Measurements from ENCODE around the gene ZDHHC18. TPM values are rescaled to one million over a fixed set of nuclear protein-coding genes. Genes with fewer than 3 reads are reported as not detected.

The ZDHHC18 gene, protein sequence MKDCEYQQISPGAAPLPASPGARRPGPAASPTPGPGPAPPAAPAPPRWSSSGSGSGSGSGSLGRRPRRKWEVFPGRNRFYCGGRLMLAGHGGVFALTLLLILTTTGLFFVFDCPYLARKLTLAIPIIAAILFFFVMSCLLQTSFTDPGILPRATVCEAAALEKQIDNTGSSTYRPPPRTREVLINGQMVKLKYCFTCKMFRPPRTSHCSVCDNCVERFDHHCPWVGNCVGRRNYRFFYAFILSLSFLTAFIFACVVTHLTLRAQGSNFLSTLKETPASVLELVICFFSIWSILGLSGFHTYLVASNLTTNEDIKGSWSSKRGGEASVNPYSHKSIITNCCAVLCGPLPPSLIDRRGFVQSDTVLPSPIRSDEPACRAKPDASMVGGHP
- 7.7 and 10.4 TPM in 2 replicates for total RNA-seq

DNA sequence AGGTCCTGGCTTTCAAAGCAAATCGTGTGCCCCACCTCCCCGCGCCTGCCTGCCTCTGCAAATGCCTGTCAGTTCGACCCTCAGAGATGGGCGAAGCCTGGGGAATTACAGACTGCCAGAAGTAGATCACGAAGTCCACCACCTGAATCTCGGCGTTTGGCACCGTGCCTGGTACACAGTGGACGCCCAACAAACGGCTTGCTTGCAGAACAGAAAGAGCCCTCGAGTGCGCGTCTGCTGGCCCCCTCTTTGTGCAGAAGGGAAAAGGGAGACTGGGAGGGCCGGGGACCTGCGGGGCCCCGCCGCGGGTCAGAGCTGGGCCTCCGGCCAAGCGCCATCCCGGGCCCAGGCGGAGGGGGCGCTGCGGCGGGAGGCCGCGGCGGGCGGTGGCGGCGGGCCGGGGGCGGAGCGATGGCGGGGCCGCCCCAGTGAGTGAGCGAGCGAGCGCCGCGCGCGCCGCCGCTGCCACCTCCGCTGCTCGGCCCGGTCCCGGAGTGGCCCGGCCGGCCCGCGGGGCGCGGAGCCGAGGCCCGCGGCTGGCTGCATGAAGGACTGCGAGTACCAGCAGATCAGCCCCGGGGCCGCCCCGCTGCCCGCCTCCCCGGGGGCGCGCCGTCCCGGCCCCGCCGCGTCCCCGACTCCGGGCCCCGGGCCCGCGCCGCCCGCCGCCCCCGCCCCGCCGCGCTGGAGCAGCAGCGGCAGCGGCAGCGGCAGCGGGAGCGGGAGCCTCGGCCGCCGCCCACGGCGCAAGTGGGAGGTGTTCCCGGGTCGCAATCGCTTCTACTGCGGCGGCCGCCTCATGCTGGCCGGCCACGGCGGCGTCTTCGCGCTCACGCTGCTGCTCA is at the start of gene ZDHHC18:
TSS of gene ZDHHC18 (plus strand) at position 428 of the 845 bp plus-strand sequence. CDS start at position 545, 117 bp downstream.

DNA sequence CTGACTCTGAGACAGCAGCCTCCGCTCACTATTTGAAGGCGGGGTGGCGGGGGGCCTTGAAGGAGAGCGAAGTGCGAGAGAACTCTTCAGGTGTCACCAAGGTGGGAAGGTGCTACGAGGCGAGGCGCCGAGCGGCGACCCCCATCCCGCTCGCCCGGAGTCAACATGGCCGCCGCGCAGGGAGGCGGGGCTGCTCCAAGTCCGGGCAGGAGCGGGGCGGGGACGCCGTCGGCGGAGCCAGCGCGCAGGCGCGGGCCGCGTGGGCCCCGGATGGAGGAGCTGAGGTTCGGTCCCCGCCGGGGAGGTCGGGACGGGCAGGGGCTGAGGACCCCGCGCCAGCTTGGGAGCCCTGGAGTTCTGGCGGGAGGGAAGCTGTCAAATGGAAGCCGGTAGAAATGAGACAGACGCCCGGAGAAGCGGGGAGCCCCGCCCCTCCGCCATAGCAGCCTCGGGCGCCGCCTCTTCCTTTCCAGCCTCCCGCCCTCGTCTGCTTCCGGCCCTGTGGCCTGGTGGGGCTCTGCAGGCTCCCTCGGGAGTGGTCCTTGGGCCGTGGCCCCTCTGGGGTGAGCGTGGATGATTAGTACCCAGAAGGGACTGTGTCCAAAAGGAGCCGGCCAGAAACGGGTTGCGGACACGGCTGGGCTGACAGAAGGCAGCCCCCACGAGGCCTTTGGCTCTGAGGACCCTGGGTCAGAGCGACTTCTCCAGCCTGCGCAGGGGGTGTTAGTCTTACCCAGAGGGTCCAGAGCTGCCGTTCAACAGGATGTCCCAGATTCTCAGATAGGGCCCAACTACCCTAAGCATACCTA is 38.6 kb upstream of the ZDHHC18 start, which contains the start of gene PIGV:
TSS of gene PIGV (plus strand) at position 245 of the 809 bp plus-strand sequence. CDS start 2,866 bp downstream, outside the sequence.

DNA sequence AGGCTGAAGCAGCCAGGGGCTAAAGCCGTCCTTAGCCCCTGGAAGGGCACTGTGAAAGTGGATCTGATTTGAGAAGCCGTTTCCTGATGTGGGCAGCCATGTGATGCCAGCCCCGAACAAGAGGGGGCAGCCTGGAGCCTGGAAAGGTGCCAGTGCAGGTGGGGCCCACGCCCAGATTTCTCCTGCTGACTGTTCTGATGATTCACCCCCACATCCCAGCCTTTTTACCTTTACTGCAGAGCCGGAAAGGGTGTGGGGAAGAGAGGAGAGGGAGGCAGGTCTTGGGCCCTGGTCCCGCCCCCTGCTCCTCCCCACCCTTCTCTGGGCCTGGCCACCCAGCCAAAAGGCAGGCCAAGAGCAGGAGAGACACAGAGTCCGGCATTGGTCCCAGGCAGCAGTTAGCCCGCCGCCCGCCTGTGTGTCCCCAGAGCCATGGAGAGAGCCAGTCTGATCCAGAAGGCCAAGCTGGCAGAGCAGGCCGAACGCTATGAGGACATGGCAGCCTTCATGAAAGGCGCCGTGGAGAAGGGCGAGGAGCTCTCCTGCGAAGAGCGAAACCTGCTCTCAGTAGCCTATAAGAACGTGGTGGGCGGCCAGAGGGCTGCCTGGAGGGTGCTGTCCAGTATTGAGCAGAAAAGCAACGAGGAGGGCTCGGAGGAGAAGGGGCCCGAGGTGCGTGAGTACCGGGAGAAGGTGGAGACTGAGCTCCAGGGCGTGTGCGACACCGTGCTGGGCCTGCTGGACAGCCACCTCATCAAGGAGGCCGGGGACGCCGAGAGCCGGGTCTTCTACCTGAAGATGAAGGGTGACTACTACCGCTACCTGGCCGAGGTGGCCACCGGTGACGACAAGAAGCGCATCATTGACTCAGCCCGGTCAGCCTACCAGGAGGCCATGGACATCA is 36.5 kb downstream of the ZDHHC18 start, which contains the start of gene SFN:
TSS of gene SFN (plus strand) at position 369 of the 904 bp plus-strand sequence. CDS start at position 433, 64 bp downstream.

DNA sequence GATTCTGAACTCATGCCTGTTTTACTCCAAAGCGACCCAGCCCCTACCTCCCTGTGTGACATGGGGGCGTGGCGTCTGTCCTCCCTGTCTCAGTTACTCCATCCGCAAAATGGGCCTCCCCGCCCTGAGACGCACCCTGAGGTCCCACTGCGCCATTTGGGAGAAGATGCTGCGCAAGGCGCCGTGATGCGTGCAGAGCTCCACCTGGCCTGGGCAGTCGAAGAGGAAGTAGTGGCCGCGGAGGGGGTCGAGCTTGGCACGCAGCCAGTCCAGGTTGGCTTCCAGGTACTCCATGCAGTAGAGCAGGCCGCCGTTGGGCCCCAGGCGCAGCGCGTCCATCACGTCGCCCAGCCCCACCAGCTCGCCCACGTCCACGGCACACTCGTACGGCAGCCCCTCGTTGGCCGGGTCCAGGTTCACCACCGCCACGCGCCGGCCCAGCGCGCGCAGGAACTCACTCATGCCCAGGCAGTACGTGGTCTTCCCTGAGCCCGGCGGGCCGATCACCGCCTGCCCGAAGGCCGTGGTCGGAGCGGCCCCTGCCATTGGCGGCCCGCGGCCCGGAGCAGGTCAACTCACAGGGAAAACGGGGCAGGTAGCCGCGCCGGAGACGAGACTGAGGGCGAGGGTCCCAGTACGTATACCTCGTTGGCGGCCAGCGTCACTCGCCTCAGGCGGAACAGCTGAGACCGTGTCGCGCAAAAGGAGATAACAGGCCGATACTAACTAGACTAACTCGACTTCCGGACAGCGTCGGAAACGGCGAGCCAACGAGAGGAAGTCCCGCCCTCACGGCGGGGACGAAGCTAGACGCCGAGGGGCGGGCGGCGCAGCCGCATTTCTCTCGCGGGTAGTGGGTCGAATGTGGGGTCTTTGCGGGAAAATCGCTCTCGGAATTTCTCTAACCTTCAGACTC is 63.3 kb downstream of the ZDHHC18 start, which contains the start of gene GPN2:
TSS of gene GPN2 (minus strand) at position 733 of the 916 bp plus-strand sequence. CDS start at position 546, 187 bp downstream.

DNA sequence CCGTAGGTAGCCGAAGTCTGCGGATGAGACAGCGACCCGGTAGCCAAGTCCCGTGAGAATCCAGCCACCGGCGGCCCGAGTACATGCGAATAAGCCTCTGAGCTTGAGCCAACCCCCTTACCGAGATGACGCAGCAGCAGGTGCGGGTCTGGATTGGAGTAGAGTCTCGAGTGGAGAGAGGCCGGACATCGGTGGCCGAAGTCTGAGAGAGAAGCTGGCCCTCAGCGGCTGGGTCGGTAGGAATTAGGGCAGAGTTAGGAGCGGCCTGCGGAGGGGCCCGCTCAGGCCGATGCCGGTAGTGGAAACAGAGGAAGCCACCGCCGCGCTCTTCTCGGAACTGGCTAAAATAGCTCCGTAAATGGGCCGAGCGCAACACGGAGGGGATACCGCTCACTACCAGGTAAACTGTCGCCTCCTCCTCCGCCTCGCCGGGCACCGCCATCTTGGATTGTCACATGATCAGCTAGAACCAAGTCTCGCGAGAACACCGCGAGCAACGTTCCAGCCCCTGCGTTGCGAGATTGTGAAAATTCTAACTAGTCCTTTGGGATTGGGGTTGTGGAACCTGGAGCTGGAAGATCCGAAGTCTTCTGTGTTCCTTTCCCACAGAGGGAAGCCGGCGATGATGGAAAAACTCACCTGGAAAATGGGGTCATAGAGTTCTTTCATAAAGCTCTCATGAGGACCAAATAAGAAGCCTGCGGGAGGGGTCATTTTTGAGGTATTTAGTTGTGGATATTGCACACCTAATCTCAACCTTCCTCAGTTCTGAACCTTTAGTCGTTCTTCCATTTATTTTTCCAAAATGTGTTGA is 73.7 kb downstream of the ZDHHC18 start, which contains the start of gene GPATCH3:
TSS of gene GPATCH3 (minus strand) at position 467 of the 814 bp plus-strand sequence. CDS start at position 442, 25 bp downstream.

Other genes with a start within 250 kb of the ZDHHC18 start
- 7.0 and 11.9 TPM in 2 replicates for gene ARID1A, start 130.7 kb upstream of the ZDHHC18 start, total RNA-seq
- gene PIGV, start 38.7 kb upstream of the ZDHHC18 start, total RNA-seq = 11.7 and 29.6 TPM in 2 replicates
- gene SFN, start 36.5 kb downstream of the ZDHHC18 start, total RNA-seq = 0.56 and 2.7 TPM in 2 replicates
- gene GPN2, start 63.6 kb downstream of the ZDHHC18 start, total RNA-seq = 7.5 and 8.7 TPM in 2 replicates
- 6.5 and 10.2 TPM in 2 replicates for gene GPATCH3, start 73.8 kb downstream of the ZDHHC18 start, total RNA-seq
- not detected in 2 replicates for gene NR0B2, start 87.3 kb downstream of the ZDHHC18 start, total RNA-seq
- gene NUDC, start 95.1 kb downstream of the ZDHHC18 start, total RNA-seq = 18.3 and 71.9 TPM in 2 replicates
- gene KDF1, start 133.8 kb downstream of the ZDHHC18 start, total RNA-seq = 0.28 TPM in 1 of 2 replicates, not detected in the other
- gene TRNP1, start 167.0 kb downstream of the ZDHHC18 start, total RNA-seq = 12.1 and 17.4 TPM in 2 replicates
- gene TENT5B, start 186.2 kb downstream of the ZDHHC18 start, total RNA-seq = 1.4 and 1.9 TPM in 2 replicates